ENCODE results near the gene CBY1.

CBY1 gene

DNA sequence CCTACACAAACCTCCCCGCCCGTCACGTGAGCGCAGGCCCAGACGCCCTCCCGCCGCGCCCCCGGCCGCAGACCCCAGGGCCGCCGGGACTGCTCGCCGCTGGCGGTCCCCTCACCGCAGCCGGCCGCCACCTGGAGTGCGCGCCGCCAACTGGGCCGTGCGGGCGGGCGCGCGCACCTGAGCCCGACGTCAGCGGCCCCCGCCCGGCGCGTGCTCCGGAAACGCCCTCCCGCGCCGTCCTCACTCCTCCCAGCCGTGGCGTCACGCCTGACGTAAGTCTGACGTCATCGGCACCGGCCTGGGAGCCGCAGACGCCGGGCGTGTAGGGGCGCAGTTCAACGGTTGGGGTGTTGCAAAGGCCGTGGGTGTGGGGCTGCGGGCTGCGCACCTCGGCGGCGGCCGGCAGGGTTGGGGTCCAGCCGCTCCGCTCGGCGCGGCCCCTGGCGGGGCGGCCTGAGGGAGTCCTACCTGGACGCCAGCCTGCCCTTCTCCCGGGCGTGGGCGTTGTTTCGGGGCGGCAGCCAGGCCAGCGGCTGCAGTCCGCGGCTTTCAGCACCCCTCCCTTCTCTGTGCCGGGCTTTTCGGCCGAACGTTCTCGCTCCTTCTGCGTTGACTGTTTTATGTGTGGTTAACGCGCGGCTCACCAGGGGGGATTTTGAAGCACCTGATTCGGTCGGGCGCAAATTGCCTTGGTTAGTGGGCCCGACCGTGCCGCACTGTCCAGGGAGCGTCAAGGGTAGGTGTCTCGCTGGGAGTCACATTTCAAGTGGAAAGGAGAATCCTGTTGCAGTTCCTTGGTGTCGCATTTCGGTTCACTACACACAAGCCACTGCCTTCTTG is 44.6 kb downstream of the CBY1 start, which contains the start of gene JOSD1:
Gene JOSD1 (minus strand): TSS at position 155 of the 840 bp plus-strand sequence. CDS start 956 bp downstream, outside the sequence.
- ATAC-seq: peak; percentile 44
- peak; percentile 100 for DNase-seq

DNA sequence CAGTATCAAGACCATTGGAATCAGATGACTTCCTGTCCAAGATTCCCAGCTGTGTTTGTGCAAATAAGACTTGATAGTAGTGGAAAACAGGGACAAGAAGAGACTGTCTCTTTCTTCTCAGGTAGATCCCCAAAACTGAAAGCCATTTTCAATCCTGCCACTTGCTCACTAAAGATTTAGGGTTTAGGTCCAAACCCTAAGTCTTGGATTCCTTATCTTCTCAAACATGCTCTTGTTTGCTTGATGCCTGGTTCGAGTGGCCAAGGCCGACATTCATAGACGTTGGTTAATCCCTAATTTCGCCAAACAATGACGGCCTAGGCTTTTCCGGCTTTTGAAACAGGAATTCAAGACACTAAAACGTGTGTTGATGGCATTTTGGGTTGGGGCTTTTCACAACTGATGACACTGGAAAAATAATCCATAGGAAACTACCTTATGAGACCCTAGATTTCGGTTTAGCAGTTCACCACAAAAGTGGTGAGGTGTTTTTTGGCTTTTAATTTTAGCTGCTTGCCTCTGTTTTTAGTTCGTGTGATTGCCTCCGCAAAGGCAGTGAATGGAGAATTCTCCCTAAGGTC is 48.3 kb downstream of the CBY1 start:
- DNase-seq: no peak

DNA sequence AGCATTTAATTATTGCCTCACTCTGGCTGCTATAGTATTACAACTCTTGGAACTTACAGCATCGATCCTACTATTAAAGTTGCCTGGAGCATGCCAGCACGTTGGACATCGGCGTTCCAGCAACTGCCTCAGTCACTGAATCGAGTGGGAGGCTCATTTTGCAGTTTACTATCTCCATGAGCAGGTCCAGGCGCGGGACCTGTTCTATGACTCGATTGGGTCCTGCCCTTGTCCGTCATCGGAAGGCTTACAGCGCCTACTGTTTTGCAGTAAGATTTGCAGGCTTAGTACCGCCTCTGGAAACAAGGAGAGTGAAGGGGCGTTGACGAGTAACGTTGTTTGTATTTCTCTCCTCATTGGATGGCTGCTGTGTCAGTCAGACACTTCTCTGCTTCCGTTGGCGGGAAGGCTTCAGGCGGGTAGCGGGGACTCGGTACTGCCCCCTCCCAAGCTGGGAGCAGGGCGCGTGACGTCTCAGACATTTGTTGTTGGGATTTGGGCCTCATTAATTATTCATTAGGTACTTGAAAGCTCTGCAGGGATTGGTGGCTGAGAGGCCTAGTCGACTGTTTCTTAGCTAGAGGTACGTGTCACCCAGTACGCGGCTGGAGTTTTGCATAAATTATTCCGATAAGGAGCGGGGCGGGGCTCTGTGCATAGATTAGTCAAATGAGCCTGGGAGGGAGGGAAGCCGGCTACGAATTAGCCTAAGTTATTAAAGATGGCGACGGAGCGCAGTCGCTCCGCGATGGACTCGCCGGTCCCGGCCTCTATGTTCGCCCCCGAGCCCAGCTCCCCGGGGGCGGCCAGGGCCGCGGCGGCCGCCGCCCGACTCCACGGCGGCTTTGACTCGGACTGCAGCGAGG is 49.0 kb downstream of the CBY1 start, which contains the start of gene GTPBP1:
Gene GTPBP1 (plus strand): TSS at position 710 of the 866 bp plus-strand sequence. CDS start 12 bp downstream, at position 722.
- peak; percentile 95 for DNase-seq

More for the DNA sequence above, 48.3 kb downstream of the CBY1 start:
- ATAC-seq: no peak

DNA sequence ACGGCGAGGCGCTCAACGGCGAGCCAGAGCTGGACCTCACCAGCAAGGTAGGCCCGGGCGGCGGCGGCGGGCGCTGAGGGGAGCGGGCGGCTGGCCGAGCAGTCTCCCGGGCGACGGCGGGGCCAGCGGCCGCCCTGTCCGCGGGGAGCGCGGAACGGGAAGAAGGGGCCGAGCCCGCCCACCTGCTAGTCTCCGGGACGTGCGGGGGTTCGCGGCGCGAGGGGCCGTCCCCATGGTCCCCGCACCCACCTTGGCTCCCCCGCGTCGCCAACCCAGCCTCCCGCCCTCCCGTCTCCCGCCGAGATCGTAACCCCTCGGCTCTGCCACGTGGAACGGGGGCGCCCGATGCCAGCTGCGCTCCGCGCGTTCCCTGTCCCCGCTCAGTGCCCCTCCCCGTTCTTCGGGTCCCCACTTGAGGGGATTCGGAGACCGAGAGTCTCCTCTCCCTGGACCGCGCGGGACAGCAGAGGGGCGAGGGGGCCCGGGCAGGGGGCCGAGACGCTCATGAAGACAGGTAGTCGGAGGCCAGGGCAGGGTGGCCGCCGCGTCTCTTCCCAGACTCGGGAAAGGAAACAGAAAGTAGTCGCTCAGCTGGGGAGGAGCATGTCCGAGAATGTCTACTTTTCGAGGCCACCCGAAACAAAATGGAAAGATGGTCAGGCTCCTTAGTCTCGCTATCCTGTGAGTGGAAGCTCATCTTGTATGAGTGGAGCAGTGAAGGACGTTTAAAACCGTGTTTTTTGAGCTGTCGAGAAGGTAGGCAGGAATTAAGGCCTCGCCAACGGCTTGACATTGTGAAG is 49.9 kb downstream of the CBY1 start:
- no peak for ATAC-seq
- peak; percentile 51 for DNase-seq

More for the DNA sequence above, 49.0 kb downstream of the CBY1 start, which contains the start of gene GTPBP1:
- ATAC-seq: peak; percentile 89

DNA sequence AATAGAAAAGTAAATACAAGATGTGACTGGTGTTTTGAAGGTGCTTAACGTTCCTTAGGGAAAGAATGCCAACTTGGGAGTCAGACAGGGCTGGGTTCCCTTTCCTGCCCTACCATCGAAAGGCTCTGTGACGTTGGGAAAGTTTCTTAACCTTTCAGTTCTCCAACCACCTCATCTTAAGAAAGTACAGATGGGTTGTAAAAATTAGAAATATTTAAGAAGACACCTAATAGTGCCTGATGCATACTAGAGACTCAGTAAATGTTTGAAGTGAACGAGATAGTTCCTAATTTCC is 50.4 kb downstream of the CBY1 start:
- DNase-seq: no peak
- ATAC-seq: no peak

DNA sequence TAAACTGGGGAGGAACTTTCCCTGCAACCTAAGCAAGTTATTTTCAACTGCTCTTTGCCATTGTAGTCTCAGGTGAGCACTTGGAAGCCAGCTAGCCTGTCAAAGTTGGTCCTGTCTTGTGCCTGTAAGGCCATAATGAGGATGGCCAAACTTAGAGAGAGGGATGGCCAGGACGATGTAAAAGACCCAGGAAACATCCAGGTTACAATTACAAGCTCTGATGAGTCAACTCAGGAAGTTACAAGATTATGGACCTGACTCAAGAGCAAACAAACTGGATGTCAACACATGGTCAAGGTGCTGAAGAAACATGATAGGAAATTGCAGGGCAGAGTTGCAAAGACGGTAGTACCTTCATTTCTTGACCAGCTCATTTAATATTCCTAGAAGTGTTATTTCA is 50.9 kb downstream of the CBY1 start:
- ATAC-seq: no peak
- no peak for DNase-seq

DNA sequence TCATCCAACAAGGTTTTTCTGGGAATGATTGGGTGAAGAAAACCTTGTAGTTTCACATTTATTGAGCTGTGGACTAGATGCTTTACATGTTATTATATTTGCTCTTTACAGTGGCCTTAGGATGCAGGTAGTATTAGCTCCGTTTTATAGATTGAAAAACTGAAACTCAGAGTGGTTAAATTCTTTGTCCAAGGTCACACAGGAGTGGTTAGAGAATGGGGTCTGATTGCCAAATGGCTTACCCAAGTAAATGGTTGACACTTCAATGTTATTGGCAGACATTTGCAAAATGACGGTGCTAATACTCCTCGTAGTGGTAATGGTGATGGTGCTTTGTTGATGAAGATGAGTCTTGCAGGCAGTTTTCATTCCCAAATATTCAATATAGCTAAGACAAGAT is 51.5 kb downstream of the CBY1 start:
- ATAC-seq (no peak), DNase-seq (no peak)

DNA sequence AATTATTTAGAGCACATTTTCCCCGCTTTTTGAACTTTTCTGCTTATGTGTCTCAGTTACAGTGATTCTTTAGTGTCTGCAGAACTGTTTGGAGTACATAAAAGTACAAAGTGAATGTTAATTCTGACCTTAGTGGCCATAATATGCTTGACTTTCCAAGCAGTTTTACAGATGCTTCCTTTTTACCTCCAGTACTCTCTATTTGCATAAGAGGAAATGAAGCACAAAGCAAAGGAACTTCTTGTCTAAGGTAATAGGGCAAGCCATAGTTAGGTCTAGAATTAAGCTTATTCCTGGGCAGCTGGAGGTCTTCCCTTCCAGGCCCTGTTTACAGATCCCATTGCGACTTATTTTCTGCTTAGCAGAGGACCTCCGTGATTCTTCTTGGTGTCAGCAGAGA is 52.9 kb downstream of the CBY1 start:
- DNase-seq (no peak), ATAC-seq (no peak)

DNA sequence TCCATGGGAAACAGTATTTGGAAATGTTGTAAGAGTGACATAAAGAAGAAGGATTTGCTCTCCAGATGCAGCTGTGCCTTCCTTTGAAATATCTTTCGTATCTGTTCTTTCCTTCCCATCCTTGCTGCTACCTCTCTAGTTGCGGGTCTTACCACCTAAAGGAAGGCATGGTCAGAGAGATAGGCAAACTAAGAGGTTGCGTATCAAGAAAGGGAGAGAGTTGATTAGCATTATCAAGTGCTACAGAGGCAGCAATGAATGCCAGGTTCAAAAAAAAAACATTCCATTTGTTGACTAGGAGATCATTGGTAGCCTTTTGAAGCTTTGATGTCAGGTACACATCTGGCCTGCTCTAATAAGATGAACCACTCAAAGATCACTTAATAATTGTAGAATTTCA is 53.9 kb downstream of the CBY1 start:
- no peak for DNase-seq
- ATAC-seq: no peak

DNA sequence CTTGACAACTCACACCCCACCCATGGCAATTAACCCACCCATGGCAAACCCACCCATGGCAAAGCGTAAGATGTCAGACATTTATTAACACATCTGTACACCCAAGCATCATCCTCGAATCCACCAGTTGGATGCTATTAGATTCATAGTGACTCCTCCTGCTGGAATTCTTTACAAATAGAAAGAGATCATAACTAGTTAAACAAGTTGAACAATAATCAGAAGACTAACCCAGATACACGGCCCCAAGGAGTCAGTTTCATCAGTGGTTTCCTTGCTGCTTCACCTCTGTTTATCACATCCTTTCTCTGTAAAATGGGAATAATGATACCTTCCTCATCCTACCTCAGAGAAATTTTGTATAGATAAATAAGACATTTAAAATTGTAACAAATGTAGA is 54.4 kb downstream of the CBY1 start:
- DNase-seq (no peak), ATAC-seq (no peak)

DNA sequence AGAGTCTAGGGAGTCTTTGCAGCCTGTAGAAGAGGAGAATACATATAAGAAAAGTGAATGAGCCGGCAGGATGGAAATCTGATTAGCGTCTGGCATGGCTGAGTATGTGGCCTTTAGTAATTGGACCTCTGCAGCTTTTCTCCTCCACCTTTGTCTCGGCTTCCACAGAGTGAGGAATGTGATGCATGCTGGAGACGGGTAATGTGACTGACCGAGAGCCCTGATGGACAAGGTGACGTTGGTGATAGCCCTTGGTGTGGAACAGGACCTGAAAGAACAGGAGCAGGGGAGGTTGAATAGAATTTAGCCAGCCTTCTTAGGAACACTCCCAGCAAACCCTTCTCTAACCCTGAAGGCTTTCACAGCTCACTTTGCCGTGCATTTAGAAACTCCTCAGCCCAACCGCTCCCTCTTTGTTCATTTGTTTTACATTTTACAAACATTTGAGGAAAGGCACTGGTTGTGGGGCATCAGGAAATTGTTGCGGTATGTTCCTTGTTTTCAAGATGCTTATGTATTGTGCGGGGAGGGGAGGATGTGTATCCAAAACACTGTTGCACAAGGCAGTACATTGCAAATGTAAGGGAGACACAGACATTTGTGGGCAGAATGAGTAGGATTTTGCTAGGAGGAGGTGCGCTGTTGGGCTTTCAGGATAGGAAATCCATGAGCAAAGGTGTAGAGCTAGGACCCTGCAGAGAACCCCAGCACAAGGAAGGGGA is 56.2 kb downstream of the CBY1 start:
- no peak for ATAC-seq
- DNase-seq: no peak

DNA sequence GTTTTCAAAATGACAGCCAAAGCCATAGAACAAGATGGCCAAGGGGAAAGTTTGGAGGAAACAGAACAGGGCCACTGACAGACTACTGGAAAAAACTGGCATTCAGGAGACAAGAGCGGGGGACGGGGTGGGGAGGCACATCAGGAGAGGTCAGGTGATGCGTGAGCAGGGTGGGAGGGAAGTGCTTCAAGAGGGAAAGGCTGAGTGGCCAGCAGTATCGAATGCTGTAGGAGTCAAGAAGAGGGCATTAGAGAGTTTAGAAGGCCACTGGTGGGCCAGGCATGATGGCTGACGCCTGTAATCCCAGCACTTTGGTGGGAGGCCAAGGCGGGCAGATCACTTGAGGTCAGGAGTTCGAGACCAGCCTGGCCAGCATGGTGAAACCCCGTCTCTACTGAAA is 57.5 kb downstream of the CBY1 start:
- ATAC-seq (no peak), DNase-seq (no peak)

DNA sequence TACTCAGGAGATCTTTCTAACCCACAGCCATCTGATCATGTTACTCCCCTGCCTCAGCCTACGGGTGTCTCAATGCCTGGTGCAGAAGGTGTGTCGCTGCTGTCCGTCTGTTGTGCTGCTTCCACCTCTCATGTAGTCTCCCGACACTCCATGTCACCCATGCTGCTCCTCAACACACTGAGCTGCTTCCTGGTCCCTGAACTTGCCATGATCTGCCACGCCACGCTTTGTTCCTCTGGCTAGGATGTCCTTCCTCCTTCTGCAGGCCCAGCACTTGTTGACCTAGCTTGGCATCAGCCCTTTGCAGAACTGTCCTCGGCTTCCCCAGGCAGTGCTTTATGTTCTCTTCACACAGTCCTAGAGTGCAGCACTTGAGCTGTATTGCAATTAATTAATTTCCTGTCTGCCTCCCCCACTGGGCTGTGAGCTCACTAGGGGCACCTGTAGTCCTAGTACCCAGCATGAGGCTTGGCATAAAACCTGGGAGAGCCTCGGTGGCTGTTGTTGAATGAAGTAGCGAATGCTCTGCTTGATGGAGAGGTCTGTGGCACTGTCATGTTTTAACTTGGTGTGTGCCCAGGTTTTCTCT is 58.8 kb downstream of the CBY1 start:
- no peak for DNase-seq
- no peak for ATAC-seq

DNA sequence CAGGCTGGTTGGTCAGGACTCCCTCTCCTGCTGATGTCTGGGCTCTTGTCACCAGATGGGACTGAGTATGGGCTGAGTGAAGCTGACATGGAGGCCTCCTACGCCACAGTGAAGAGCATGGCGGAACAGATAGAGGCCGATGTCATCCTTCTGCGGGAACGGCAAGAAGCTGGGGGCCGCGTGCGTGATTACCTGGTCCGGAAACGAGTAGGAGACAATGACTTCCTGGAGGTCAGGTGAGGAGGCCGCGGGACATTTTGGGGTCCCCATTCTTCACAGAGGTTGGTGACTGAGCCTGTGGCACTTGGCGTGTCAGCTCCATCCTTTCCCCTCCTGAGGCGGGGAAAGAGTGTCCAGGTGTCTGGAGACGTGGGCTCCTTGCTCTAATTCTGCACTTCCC is 59.4 kb downstream of the CBY1 start:
- DNase-seq: no peak
- ATAC-seq: no peak

DNA sequence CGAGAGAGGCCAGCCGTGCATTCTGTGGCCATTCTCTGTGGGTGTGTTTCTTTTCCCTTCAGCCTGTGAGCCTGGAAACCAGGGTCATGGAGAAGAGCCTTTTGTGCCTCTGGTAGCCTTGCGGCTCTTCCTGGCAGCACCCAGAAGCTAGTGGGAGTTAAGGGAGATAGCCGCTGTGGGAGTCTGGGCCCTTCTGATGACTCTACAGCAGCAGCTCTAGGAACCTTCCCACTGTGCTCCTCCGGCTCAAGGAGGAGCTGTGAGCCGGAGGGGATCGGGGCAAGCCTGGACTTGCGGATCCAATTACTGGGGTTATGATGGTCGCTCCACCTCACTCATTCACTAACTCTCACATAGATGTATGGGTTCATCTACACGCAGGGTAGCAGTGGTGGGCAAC is 59.8 kb downstream of the CBY1 start:
- DNase-seq (no peak), ATAC-seq (no peak)

DNA sequence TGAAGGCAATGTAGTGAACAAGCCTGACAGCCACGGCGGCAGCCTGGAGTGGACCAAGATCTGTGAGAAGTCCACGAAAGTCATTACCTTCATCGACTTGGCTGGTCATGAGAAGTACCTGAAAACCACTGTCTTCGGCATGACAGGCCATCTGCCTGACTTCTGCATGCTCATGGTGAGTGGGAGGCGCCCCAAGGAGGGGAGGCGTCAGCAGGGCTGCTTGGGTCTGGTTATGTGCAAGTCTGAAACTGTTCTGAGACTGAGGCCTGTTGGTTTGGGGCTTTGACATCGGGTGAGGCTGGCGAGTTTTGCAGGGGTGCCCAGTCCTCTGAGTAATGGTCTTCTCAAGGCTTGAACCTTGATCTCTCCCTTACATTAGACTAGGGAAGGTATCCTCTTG is 60.4 kb downstream of the CBY1 start:
- ATAC-seq (no peak), DNase-seq (no peak)

DNA sequence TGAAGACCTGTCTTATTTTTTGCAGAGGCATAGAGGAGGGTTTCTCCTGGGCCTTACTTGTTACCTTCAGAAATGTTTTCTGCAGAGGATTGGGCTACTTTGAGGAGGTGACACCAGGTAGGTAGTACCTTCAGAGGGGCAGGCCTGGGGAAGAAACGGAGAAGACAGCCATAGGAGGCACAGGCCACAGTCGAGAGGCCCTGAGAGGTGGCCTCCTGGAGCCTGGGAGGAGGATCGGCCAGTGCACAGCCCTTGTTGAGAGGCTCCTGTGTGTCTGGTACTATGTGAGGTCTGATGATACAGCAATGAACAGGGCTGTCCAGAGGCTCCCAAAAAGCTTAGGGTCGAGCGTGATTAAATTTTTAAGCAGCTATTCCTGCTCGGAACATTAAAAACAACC is 60.8 kb downstream of the CBY1 start:
- ATAC-seq (no peak), DNase-seq (no peak)

DNA sequence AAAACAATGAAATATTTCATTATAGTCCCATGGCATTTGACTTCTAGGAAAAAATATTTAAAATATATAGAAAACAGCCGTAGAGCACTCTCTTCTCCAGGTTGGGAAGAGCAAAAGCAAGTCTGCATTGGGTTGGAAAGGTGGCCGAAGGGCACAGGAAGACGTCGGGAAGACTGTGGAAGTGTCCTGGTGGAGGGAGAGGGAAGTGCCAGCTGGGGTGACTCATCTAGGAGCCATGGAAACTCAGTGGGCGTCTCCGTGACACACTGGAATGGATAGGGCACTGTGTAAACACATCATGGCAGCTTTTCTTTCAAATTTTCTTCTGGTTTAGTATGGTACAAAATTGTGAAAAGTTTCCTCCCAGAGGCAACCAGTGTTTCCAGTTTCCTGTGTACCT is 62.0 kb downstream of the CBY1 start:
- DNase-seq: no peak
- no peak for ATAC-seq

DNA sequence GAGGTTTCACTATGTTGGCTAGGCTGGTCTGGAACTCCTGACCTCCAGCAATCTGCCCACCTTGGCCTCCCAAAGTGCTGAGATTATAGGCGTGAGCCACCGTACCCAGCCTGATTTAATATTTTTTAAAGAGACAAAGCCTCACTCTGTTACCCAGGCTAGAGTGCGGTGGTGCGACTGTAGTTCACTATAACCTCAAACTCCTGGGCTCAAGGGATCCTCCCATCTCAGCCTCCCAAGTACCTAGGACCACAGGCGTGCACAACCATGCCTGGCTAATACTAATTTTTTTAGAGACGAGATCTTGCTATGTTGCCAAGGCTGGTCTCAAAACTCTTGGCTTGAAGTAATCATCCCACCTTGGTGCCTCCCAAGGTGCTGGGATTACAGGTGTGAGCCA is 62.8 kb downstream of the CBY1 start:
- no peak for DNase-seq
- no peak for ATAC-seq

DNA sequence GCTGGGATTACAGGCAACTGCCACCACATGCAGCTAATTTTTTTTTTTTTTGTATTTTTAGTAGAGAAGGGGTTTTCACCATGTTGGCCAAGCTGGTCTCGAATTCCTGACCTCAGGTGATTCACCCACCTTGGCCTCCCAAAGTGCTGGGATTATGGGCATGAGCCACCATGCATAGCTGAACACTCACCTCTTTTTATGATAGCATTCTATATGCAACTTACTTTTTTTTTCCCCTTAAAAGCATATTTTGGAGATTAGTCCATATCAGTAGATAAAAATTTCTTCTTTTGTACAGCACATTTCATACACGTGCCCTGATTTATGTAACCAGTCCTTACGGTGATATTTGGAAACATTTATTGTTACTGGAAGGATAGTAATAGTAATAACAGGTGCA is 63.9 kb downstream of the CBY1 start:
- DNase-seq: no peak
- no peak for ATAC-seq

DNA sequence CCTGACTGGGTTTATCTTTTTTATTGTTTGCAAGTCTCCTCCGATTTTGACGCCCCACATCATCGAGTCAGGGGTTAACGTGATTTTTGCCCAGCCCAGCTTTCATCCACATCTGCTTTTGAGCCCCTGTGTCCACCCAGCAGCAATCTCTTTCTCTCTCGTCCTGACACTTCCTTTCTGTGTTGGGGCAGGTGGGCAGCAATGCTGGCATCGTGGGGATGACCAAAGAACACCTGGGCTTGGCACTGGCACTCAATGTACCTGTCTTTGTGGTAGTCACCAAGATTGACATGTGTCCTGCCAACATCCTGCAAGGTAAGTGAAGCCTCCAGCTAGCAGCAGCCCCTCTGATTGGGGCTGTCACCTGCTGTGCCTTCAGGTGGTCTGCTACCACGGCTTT is 65.1 kb downstream of the CBY1 start:
- no peak for ATAC-seq
- no peak for DNase-seq
